Heart left ventricle (tissue), 16 donors: ENCODE data around the gene OXSR1. TPM values are rescaled to one million over a fixed set of nuclear protein-coding genes. Genes with fewer than 3 reads are reported as not detected.
"Not testable (repeated sequence)": the region's sequence is repeated elsewhere in the genome, so short reads cannot be mapped to it uniquely, and the experiment has no call there.

ENCODE experiments used
- ATAC-seq, 4 donors: fragments of 200-7000 bp; cut with Tn5 transposase; one replicate each; pipeline ENCODE4 v1.9.1; 2020 to 2022; ENCODE audit warnings: moderate library complexity in 4 of 4, mild to moderate bottlenecking in 3 of 4, moderate number of reproducible peaks in 1 of 4
- DNase-seq, 5 donors: peaks; one replicate each; pipeline ENCODE4 v3.0.0-alpha.2; 2020
- H3K27ac ChIP-seq, 12 donors: fragments of 200-600 bp; sonication (generic) in 4 of 12; one replicate each; pipeline versions ENCODE4 v1.5.0 to v1.8.0; 2016 to 2022; ENCODE audit warnings: mild to moderate bottlenecking in 2 of 12
- H3K27me3 ChIP-seq, 9 donors: fragments of 200-600 bp; sonication (generic) in 2 of 9; one replicate each; pipeline versions ENCODE4 v1.5.1 to v1.8.0; 2016 to 2022; ENCODE audit warnings: mild to moderate bottlenecking in 3 of 9
- H3K36me3 ChIP-seq, 9 donors: fragments of 200-600 bp; sonication (generic) in 2 of 9; one replicate each; pipeline versions ENCODE4 v1.5.0 to v1.8.0; 2018 to 2022; ENCODE audit warnings: mild to moderate bottlenecking in 2 of 9
- H3K4me1 ChIP-seq, 12 donors: fragments of 200-600 bp; sonication (generic) in 4 of 12; one replicate each; pipeline versions ENCODE4 v1.5.0 to v1.8.0; 2016 to 2022; ENCODE audit warnings: mild to moderate bottlenecking in 3 of 12
- H3K4me3 ChIP-seq, 12 donors: fragments of 200-600 bp; sonication (generic) in 4 of 12; one replicate each; pipeline versions ENCODE4 v1.5.0 to v1.8.0; 2017 to 2022; ENCODE audit warnings: mild to moderate bottlenecking in 9 of 12, moderate library complexity in 4 of 12
- H3K9me3 ChIP-seq, 12 donors: fragments of 200-600 bp; sonication (generic) in 4 of 12; one replicate each; pipeline versions ENCODE4 v1.5.0 to v1.8.0; 2016 to 2022; ENCODE audit warnings: mild to moderate bottlenecking in 1 of 12
- CTCF ChIP-seq, 12 donors: fragments of 200-600 bp; sonication (generic) in 4 of 12; IDR thresholded peaks; one replicate each; pipeline versions ENCODE4 v1.5.0 to v1.8.0; 2018 to 2022; ENCODE audit warnings: antibody characterized with exemption in 12 of 12, mild to moderate bottlenecking in 5 of 12
- POLR2A ChIP-seq, 2 donors: fragments of 450-650 bp; IDR thresholded peaks; one replicate each; pipeline ENCODE4 v1.6.1; 2017; ENCODE audit warnings: antibody characterized with exemption in 2 of 2, mild to moderate bottlenecking in 2 of 2, moderate library complexity in 2 of 2
- WGBS, 4 donors: extraction: QIAGEN DNeasy Blood & Tissue Kit in 2 of 4; methylation state at CpG; one replicate each; pipeline versions ENCODE4 v1.1.5 to v1.1.7; 2013 to 2018; 5-methylcytosine and 5-hydroxymethylcytosine counted together
- intact Hi-C, 10 donors: fragments of 100-400 bp; cut with DNase I; formaldehyde crosslinking; loops; one replicate each; pipeline versions ENCODE4 v1.11.1 to v1.14.2; 2022
- polyA plus RNA-seq, 2 donors: library from polyadenylated mRNA; stranded (reverse); fragments of 200-250 nt; gene quantifications; one replicate each; pipeline ENCODE4 v1.2.3, GENCODE V29; 2013
- total RNA-seq, 9 donors: library from RNA; depleted of rRNA in 2 of 9; stranded (reverse); fragments of >200 nt in 2 of 9; fragmentation: NEBNext Ultra II Directional in 3 of 9; extraction: Animal tissue kit (Norgen Biotek cat#: 25700) in 3 of 9; gene quantifications; one replicate each; pipeline versions ENCODE4 v1.1.0 to v1.2.4, GENCODE V29; 2016 to 2023
- donor health status: ischemic (EF 13 %, LVEDD 7.1; RV severe dilation, severe dysfunction).
- donor health status: healthy with polysubstance abuse.
- donor health status: DM: no; HTN: yes; CAD: no.
- donor health status: DM: no; HTN: no; CAD: no.
- donor health status: ischemic (EF 25% LVEDD 6.9; RV normal size, moderate dysfunction).
- donor health status: ischemic (EF 25% LVEDD 5.7; RV mildly dilated, moderate dysfunction).
- donor health status: healthy.
- donor health status: DM: yes; HTN: yes; CAD: no.
- donor health status: ischemic (EF 35%, LVEDD 5.7; RV mildly dilated, moderate dysfunction).
- donor health status: nonischemic (EF 11% LVEDD 7.7; RV severe dilation, severe dysfunction).
- donor health status: DM: yes; HTN: yes; CAD: no.
- donor health status: PGD.
- donor health status: ischemic (EF 29% LVEDD 5.4; RV normal size, mild dysfunction).
- donor health status: nonischemic (EF 23%, LVEDD 6.1; RV moderate dilation, normal function).

The OXSR1 gene
- total and polyA plus RNA-seq, 11 donors, result 10.4 to 38.3 (median 31.7) TPM

- H3K4me3 ChIP-seq, result no peak overlapping the region
- intact Hi-C loops, result loop anchor here in 2 of 10 donors (10.0 kb wide), 2 partner anchors 88 to 108 kb away; no protein-coding TSS in a partner anchor
- peaks cover 0 to 71% (median 41%) of the 10 kb centered on the region in 9 donors for H3K36me3 ChIP-seq
- no peak for ATAC-seq
- no peak overlapping the region for H3K27ac ChIP-seq
- TF ChIP-seq CTCF (IDR thresholded peaks at IDR 0.05), result no peak
- TF ChIP-seq POLR2A (IDR thresholded peaks at IDR 0.05), result no peak
- no peak for DNase-seq
- peaks cover 0 to 11% (median 0%) of the 10 kb centered on the region in 12 donors for H3K4me1 ChIP-seq
- no peaks in the 10 kb centered on the region for H3K27me3 ChIP-seq
- H3K9me3 ChIP-seq, result peaks cover 0 to 15% (median 4%) of the 10 kb centered on the region in 12 donors
- 80 to 99% (median 93%) methylated on average over 2 of the region's 2 CpGs for WGBS, 4 donors
Measured at GRCh38 chr3:38232701-38233100, 67.4 kb downstream of the OXSR1 start.

DNA sequence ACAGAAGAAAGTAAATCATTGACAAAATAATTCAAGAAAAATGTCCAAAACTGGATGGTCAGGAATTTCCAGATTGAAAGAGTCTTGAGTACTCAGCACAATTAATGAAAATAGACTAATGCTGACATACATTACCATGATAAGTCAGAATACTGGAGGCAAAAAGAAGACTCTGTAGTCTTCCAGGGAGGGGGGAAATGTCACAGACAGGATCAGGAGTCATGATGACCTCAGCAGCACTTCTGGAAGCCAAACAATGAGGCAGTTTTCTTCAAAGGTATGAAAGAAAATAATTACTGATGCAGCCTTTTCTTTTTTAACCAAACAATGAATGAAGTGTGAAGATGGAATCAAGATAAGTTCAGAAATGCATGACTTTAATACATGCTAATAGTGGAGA is 70.1 kb downstream of the OXSR1 start:
- Histone ChIP-seq H3K36me3 (peaks cover 0 to 71% (median 55%) of the 10 kb centered on the region in 9 donors), H3K4me1 (no peaks in the 10 kb centered on the region), H3K27ac (no peak overlapping the region), H3K4me3 (no peak overlapping the region), H3K9me3 (peaks cover 0 to 34% (median 7%) of the 10 kb centered on the region in 12 donors), H3K27me3 (no peaks in the 10 kb centered on the region)
- TF ChIP-seq POLR2A (IDR thresholded peaks at IDR 0.05) (no peak), CTCF (IDR thresholded peaks at IDR 0.05) (no peak)
- DNase-seq, result no peak
- intact Hi-C loops, result loop anchor here in 2 of 10 donors (10.0 kb wide), 2 partner anchors 91 to 111 kb away; no protein-coding TSS in a partner anchor
- ATAC-seq, result no peak

- no peaks in the 10 kb centered on the region for H3K4me1 ChIP-seq
- H3K4me3 ChIP-seq, result no peak overlapping the region
- peaks cover 0 to 34% (median 7%) of the 10 kb centered on the region in 12 donors for H3K9me3 ChIP-seq
- no peaks in the 10 kb centered on the region for H3K27me3 ChIP-seq
- 95 to 99% (median 97%) methylated on average over 2 of the region's 2 CpGs for WGBS, 4 donors
- ATAC-seq, result no peak
- no peak for DNase-seq
- no peak for TF ChIP-seq CTCF (IDR thresholded peaks at IDR 0.05)
- no peak for TF ChIP-seq POLR2A (IDR thresholded peaks at IDR 0.05)
- no peak overlapping the region for H3K27ac ChIP-seq
- intact Hi-C loops, result loop anchor here in 2 of 10 donors (10.0 kb wide), 2 partner anchors 94 to 114 kb away; no protein-coding TSS in a partner anchor
- peaks cover 0 to 69% (median 49%) of the 10 kb centered on the region in 9 donors for H3K36me3 ChIP-seq
Measured at GRCh38 chr3:38238416-38239008, 73.2 kb downstream of the OXSR1 start.

DNA sequence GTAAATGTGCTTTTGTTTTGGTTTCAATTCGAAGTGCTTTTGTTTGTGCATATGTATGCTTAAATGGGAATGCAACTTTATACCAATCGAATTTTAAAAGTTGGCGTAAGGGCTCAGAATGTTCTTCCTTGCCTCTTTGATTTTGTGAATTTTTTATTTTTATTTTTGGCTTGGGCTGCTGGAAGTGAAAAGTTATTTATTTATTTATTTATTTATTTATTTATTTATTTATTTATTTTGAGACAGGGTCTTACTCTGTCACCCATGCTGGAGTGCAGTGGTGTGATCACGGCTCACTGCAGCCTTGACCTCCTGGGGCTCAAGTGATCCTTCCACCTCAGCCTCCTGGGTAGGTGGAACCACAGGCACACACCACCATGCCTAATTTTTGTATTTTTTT is 77.5 kb downstream of the OXSR1 start:
- H3K27ac ChIP-seq, H3K4me1 ChIP-seq, H3K27me3 ChIP-seq, H3K4me3 ChIP-seq, ATAC-seq, DNase-seq: not testable (repeated sequence)
- intact Hi-C loops, result loop anchor here in 1 of 10 donors (10.0 kb wide), 1 partner anchor 108 kb away; the partner anchor contains the start of genes ACAA1 and MYD88
- Histone ChIP-seq H3K9me3 (peaks cover 0 to 18% (median 6%) of the 10 kb centered on the region in 12 donors), H3K36me3 (peaks cover 0 to 70% (median 46%) of the 10 kb centered on the region in 9 donors)
- 95 to 99% (median 98%) methylated on average over 4 of the region's 4 CpGs for WGBS, 4 donors
